Measurements from ENCODE around the gene ZFYVE28.

The ZFYVE28 gene

GRCh38 chr4:2354118-2354517, 64.3 kb downstream of the ZFYVE28 start:
- no peak for DNase-seq (ENCODE audit: extremely low read depth, low read depth)
- TF ChIP-seq CTCF (IDR thresholded peaks at IDR 0.05; ENCODE audit: low read depth, low read length): peak; percentile 37

- DNase-seq (ENCODE audit: extremely low read depth, low read depth): no peak
- TF ChIP-seq CTCF (IDR thresholded peaks at IDR 0.05; ENCODE audit: low read depth, low read length): no peak
Observed at GRCh38 chr4:2353222-2354107, 65.0 kb downstream of the ZFYVE28 start.

- DNase-seq (ENCODE audit: extremely low read depth, low read depth): no peak
- no peak for TF ChIP-seq CTCF (IDR thresholded peaks at IDR 0.05; ENCODE audit: low read depth, low read length)
Observed at GRCh38 chr4:2352729-2353221, 65.7 kb downstream of the ZFYVE28 start.

GRCh38 chr4:2352171-2352570, 66.3 kb downstream of the ZFYVE28 start:
- no peak for TF ChIP-seq CTCF (IDR thresholded peaks at IDR 0.05; ENCODE audit: low read depth, low read length)
- no peak for DNase-seq (ENCODE audit: extremely low read depth, low read depth)

- TF ChIP-seq CTCF (IDR thresholded peaks at IDR 0.05; ENCODE audit: low read depth, low read length): no peak
- no peak for DNase-seq (ENCODE audit: extremely low read depth, low read depth)
Observed at GRCh38 chr4:2350982-2351381, 67.5 kb downstream of the ZFYVE28 start.

GRCh38 chr4:2348786-2349185, 69.7 kb downstream of the ZFYVE28 start:
- DNase-seq (ENCODE audit: extremely low read depth, low read depth): no peak
- no peak for TF ChIP-seq CTCF (IDR thresholded peaks at IDR 0.05; ENCODE audit: low read depth, low read length)

- TF ChIP-seq CTCF (IDR thresholded peaks at IDR 0.05; ENCODE audit: low read depth, low read length): no peak
- no peak for DNase-seq (ENCODE audit: extremely low read depth, low read depth)
Observed at GRCh38 chr4:2347190-2347589, 71.3 kb downstream of the ZFYVE28 start.

All from AG09319 (cell line).